Esophagus muscularis mucosa (tissue), 2 donors: Measurements from ENCODE around the gene MUC5B.

Experiments used
- POLR2A ChIP-seq: fragments of 450-650 bp; IDR thresholded peaks from one replicate; pipeline ENCODE4 v1.6.1; 2017; ENCODE audit warnings: antibody characterized with exemption, moderate library complexity, mild to moderate bottlenecking, low read depth
- POLR2AphosphoS5 ChIP-seq, 2 donors: sonication (generic); formaldehyde crosslinking; IDR thresholded peaks; one replicate each; pipeline ENCODE4 v1.6.1; 2017; ENCODE audit warnings: antibody characterized with exemption in 2 of 2

GRCh38 chr11:1261241-1262071 is 38.6 kb downstream of the MUC5B start:
- TF ChIP-seq POLR2A (no peak), POLR2AphosphoS5 (IDR thresholded peaks at IDR 0.05) (no peak)
